Measurements from ENCODE around the gene TBCB.

DNA sequence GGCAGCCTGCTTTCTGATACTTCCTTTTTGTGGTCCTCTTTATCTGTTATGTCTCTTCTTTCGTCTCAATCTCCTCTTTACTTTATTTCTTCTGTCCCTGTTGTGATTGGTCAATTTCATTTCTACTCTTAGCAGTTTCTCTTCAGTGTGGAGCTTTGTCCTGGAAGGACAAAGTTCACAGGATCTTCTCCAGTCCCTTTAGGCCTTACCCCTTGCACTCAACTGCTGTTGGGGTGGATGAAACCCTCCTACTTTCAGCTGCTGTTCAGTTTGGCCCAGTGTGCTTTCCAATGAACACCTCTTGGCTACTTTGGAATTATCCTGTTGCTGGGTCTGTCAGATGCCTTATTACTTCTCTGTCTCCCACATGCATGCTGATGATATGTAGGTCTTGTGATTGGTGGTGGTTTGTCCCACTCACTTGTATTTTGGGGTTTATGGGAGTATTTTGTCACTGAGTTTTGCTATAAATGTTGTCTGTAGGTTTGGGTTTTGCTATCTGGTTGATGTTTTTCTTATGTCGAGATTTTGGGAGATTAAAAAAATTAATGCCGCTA lies 35.8 kb upstream of the TBCB start:
- TF ChIP-seq EP300 (IDR thresholded peaks at IDR 0.05; ENCODE audit: low read length) (no peak), MXI1 (IDR thresholded peaks at IDR 0.05; ENCODE audit: low read depth, low read length) (no peak)
- TF ChIP-seq, protein P1, sequence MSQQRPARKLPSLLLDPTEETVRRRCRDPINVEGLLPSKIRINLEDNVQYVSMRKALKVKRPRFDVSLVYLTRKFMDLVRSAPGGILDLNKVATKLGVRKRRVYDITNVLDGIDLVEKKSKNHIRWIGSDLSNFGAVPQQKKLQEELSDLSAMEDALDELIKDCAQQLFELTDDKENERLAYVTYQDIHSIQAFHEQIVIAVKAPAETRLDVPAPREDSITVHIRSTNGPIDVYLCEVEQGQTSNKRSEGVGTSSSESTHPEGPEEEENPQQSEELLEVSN (IDR thresholded peaks at IDR 0.05; ENCODE audit: borderline replicate concordance in 1 of 2, extremely low read depth in 1 of 2, insufficient read depth in 1 of 2, insufficient read length in 1 of 2, low read depth in 1 of 2, low read length in 1 of 2, poor library complexity in 1 of 2, severe bottlenecking in 1 of 2) = no peak
- TF ChIP-seq, protein P2, sequence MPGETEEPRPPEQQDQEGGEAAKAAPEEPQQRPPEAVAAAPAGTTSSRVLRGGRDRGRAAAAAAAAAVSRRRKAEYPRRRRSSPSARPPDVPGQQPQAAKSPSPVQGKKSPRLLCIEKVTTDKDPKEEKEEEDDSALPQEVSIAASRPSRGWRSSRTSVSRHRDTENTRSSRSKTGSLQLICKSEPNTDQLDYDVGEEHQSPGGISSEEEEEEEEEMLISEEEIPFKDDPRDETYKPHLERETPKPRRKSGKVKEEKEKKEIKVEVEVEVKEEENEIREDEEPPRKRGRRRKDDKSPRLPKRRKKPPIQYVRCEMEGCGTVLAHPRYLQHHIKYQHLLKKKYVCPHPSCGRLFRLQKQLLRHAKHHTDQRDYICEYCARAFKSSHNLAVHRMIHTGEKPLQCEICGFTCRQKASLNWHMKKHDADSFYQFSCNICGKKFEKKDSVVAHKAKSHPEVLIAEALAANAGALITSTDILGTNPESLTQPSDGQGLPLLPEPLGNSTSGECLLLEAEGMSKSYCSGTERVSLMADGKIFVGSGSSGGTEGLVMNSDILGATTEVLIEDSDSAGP (CRISPR knock-in tag; IDR thresholded peaks at IDR 0.05) = no peak

Measured in K562 (cell line).